Measurements from ENCODE around the gene TRUB1. TPM values are rescaled to one million over a fixed set of nuclear protein-coding genes. Genes with fewer than 3 reads are reported as not detected.

The TRUB1 gene
- total RNA-seq, 3 donors from 2014 or later: 14.9 to 27.8 (median 18.0) TPM

- Histone ChIP-seq H3K4me1 (no peaks in the 10 kb centered on the region), H3K27ac (no peak overlapping the region), H3K36me3 (no peaks in the 10 kb centered on the region), H3K4me3 (no peak overlapping the region), H3K27me3 (no peaks in the 10 kb centered on the region), H3K9me3 (no peaks in the 10 kb centered on the region)
- TF ChIP-seq, protein P1, sequence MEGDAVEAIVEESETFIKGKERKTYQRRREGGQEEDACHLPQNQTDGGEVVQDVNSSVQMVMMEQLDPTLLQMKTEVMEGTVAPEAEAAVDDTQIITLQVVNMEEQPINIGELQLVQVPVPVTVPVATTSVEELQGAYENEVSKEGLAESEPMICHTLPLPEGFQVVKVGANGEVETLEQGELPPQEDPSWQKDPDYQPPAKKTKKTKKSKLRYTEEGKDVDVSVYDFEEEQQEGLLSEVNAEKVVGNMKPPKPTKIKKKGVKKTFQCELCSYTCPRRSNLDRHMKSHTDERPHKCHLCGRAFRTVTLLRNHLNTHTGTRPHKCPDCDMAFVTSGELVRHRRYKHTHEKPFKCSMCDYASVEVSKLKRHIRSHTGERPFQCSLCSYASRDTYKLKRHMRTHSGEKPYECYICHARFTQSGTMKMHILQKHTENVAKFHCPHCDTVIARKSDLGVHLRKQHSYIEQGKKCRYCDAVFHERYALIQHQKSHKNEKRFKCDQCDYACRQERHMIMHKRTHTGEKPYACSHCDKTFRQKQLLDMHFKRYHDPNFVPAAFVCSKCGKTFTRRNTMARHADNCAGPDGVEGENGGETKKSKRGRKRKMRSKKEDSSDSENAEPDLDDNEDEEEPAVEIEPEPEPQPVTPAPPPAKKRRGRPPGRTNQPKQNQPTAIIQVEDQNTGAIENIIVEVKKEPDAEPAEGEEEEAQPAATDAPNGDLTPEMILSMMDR (IDR thresholded peaks at IDR 0.05): no peak
- TF ChIP-seq POLR2A (IDR thresholded peaks at IDR 0.05) (no peak), POLR2AphosphoS5 (IDR thresholded peaks at IDR 0.05) (no peak)
- intact Hi-C loops (cut with DNase I; ENCODE audit: low total_unique reads): no loop called here
- DNase-seq (ENCODE audit: low spot score in 2 of 2): no peak
Observed at GRCh38 chr10:114911052-114911711, 26.8 kb upstream of the TRUB1 start.

DNA sequence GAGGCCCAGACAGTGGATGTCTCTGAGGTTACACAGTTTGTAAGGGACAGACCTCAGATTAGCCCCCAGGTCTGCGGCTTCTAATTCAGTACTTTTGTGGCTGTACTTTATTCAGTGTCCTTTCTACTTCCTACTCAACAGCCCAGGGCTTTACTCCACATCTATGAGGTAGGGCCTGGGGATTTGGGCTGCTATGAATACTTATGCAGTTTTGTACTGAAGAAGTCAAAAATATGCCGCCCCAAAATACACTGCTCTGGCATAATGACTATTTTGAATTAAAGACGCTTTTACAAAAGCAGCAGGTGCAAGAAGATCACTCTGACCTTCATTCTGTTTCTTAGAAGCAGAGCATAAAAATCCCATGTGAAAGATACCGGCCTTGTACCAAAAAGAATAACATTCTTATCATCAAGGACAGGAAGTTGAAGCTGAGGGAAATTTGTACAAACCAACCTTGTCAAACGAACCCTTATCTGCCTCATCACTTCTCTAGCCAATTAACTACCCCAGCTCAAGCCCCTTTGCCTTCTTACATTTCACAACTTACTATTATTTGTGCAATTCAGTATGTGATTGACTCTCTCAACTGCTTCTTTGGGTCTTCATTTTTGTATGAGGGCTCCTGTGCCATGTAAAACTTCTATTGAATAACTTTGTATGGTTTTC, 26.1 kb upstream of the TRUB1 start:
- H3K4me1 ChIP-seq: no peaks in the 10 kb centered on the region
- no peak overlapping the region for H3K4me3 ChIP-seq
- H3K27ac ChIP-seq: no peak overlapping the region
- DNase-seq (ENCODE audit: low spot score in 2 of 2): no peak
- no peaks in the 10 kb centered on the region for H3K36me3 ChIP-seq
- intact Hi-C loops (cut with DNase I; ENCODE audit: low total_unique reads): no loop called here
- no peaks in the 10 kb centered on the region for H3K27me3 ChIP-seq
- TF ChIP-seq, protein P1 (IDR thresholded peaks at IDR 0.05): no peak
- TF ChIP-seq POLR2A (IDR thresholded peaks at IDR 0.05): no peak
- no peak for TF ChIP-seq POLR2AphosphoS5 (IDR thresholded peaks at IDR 0.05)
- H3K9me3 ChIP-seq: no peaks in the 10 kb centered on the region

GRCh38 chr10:114912470-114912859, 25.5 kb upstream of the TRUB1 start:
- no peak for TF ChIP-seq POLR2A (IDR thresholded peaks at IDR 0.05)
- TF ChIP-seq, protein P1 (IDR thresholded peaks at IDR 0.05): no peak
- TF ChIP-seq POLR2AphosphoS5 (IDR thresholded peaks at IDR 0.05): no peak
- H3K36me3 ChIP-seq: no peaks in the 10 kb centered on the region
- intact Hi-C loops (cut with DNase I; ENCODE audit: low total_unique reads): no loop called here

GRCh38 chr10:114914560-114914959, 23.4 kb upstream of the TRUB1 start:
- DNase-seq (ENCODE audit: low spot score in 2 of 2): no peak
- Histone ChIP-seq H3K4me1 (no peaks in the 10 kb centered on the region), H3K9me3 (no peaks in the 10 kb centered on the region), H3K27ac (no peak overlapping the region), H3K27me3 (no peaks in the 10 kb centered on the region), H3K36me3 (no peaks in the 10 kb centered on the region), H3K4me3 (no peak overlapping the region)
- intact Hi-C loops (cut with DNase I; ENCODE audit: low total_unique reads): no loop called here
- no peak for TF ChIP-seq POLR2AphosphoS5 (IDR thresholded peaks at IDR 0.05)
- no peak for TF ChIP-seq POLR2A (IDR thresholded peaks at IDR 0.05)
- TF ChIP-seq, protein P1 (IDR thresholded peaks at IDR 0.05): no peak

More at GRCh38 chr10:114912470-114912859, 25.5 kb upstream of the TRUB1 start:
- H3K4me3 ChIP-seq: no peak overlapping the region
- no peak for DNase-seq (ENCODE audit: low spot score in 2 of 2)
- H3K4me1 ChIP-seq: no peaks in the 10 kb centered on the region
- H3K27ac ChIP-seq: no peak overlapping the region
- H3K9me3 ChIP-seq: no peaks in the 10 kb centered on the region
- H3K27me3 ChIP-seq: no peaks in the 10 kb centered on the region

DNA sequence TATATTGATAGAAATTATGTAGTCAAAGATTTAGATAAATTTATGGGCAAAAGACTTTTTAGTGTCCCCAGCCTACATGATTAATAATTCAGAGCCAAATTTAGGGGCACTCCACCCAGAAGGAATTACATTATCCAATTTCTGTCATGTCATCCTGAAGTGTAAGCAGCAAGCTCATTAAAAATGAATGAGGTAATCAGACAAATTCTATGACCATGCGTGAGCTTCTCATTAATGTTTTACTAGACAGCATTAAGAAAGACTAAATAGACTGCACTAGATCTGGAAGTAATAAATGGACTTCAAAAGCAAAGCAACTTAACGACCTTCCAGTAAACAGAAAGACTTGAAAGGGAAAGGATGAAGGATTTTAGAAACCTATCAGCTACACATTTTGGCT, 22.7 kb upstream of the TRUB1 start:
- TF ChIP-seq POLR2A (IDR thresholded peaks at IDR 0.05): no peak
- TF ChIP-seq POLR2AphosphoS5 (IDR thresholded peaks at IDR 0.05): no peak
- TF ChIP-seq, protein P1 (IDR thresholded peaks at IDR 0.05): no peak
- Histone ChIP-seq H3K4me1 (no peaks in the 10 kb centered on the region), H3K27ac (no peak overlapping the region), H3K27me3 (no peaks in the 10 kb centered on the region), H3K4me3 (no peak overlapping the region), H3K36me3 (no peaks in the 10 kb centered on the region), H3K9me3 (no peaks in the 10 kb centered on the region)
- DNase-seq (ENCODE audit: low spot score in 2 of 2): no peak
- intact Hi-C loops (cut with DNase I; ENCODE audit: low total_unique reads): no loop called here

Measured in breast epithelium (tissue), 4 donors.